ENCODE data around the gene TNFAIP2. TPM values are rescaled to one million over a fixed set of nuclear protein-coding genes. Genes with fewer than 3 reads are reported as not detected.
"Not testable (repeated sequence)": the region's sequence is repeated elsewhere in the genome, so short reads cannot be mapped to it uniquely, and the experiment has no call there.

The TNFAIP2 gene
- polyA plus RNA-seq, 4 donors = 22.1 to 49.1 (median 37.5) TPM

DNA sequence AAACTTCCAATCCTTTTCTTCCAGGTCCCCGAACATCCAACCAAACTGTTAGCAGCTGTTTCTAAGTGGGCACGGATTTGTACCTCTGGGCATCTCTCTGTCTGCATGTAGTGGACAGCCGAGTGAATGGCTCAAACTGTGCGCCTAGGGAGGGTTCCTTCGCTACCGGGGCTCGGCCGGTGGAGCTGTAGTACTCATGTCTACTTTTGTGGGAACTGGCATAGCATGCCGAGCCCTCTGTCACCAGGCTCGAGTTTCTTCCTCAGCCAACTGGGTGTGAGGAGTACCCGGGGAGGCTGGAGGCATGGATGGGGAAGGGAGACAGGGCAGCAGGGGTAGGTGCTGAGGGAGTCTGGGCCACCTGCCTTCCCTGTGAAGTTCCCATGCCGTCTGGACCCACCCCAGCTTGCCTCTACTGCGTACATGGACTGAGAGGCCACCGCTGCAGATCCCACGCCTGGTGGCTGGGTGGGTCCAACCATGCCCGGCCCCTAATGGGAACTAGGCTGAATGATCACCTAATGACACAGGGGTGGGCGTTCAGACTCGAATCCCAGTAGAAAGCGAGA is 23.0 kb downstream of the TNFAIP2 start:
- DNase-seq (ENCODE audit: low read depth in 4 of 4, low spot score in 2 of 4) = no peak

DNA sequence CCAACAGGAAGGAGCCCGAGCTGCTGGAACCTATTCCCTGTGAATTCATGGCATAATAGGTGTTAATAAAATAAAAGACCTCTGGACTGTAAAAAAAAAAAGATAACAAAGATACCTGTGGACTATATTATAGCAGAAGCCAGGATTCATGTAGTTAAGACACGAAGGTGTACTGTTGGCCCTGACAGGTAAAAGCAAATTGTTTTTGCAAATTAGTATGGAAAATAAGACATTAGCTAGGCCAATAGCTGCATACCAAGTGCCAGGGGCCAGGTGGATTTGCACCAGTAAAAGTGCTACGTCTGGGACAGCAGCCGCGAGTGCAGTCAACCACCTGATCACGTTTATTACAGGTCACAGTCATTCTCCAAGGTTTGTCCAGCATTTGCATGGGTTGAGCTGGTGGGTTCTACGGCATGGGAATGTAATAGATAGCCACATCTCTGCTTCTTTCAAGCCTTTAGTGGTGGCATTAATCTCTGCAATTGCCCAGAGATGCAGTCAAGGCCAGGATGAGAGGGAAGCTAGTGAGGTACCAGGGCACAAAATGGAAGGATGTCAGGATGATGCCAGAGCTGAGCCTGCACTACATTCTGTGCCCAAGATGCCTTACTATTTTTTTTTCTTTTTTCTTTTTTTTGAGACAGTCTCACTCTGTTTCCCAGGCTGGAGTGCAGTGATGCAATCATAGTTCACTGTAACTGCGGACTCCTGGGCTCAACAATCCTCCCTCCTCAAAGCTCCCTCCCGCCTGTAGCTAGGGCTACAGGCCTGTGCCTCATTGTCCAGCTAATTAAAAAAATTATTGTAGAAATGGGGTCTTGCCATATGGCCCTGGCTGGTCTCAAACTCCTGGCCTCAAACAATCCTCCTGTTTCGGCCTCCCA is 26.3 kb downstream of the TNFAIP2 start:
- no peak for DNase-seq (ENCODE audit: low read depth in 4 of 4, low spot score in 2 of 4)

DNA sequence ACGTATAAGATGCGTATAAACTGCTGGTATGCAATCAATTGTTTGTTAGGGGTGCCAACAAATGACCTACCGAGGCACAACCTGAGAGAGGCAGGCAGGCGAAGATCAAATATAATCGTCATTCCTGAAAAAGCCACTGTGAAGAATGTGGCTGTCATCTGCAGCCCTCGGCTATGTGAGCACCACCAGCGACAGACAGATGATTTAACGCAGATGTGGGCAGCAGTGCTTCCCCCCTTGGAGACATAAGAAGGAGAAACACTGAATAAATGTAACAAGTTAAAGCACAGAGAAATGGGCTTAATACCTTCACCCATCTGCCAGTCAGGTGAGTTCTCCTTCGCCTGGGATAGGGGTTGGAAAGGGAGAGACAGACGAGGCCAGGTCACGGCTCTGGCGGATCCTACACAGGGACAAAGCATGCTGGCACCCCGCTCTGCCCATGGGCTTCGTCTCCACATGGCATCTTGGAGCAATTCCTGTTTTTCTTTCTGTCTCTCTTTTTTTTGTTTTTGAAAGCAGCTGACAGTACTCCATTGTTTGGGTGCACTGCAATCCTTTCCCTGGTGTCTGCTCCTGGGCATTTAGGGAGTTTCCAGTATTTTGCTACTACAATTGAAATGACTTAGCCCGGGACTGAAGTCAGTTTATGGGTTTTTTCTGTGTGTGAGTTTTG is 28.1 kb downstream of the TNFAIP2 start:
- no peak for DNase-seq (ENCODE audit: low read depth in 4 of 4, low spot score in 2 of 4)

DNA sequence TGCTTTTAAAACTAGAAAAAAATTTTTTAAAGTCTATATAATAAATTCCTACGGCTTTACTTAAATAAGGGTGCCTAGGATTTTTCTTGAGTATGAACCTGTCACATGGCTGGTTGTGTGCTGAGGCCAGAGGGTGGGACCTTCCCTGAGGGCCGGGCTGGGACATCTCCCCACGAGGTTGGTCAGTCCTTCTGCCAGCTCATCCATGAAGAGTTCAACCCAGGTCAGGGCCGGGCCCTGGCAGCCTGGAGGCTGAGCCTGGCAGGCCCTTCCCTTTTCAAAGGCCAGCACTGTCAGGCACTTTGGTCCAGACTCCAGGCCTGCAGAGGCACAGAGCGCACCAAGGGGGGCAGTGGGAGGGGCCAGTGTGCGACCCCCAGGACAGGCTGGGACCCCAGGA is 31.7 kb downstream of the TNFAIP2 start:
- DNase-seq (ENCODE audit: low read depth in 4 of 4, low spot score in 2 of 4) = no peak

DNA sequence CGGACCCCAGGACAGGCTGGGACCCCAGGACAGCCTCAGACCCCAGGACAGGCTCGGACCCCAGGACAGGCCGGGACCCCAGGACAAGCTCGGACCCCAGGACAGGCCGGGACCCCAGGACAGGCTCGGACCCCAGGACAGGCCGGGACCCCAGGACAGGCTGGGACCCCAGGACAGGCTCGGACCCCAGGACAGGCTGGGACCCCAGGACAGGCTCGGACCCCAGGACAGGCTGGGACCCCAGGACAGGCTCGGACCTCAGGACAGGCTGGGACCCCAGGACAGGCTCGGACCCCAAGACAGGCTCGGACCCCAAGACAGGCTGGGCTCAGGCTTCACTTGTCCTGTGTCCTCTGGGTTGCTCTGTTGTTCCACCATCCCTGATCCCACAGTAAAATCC is 32.2 kb downstream of the TNFAIP2 start:
- DNase-seq (ENCODE audit: low read depth in 4 of 4, low spot score in 2 of 4) = not testable (repeated sequence)

DNA sequence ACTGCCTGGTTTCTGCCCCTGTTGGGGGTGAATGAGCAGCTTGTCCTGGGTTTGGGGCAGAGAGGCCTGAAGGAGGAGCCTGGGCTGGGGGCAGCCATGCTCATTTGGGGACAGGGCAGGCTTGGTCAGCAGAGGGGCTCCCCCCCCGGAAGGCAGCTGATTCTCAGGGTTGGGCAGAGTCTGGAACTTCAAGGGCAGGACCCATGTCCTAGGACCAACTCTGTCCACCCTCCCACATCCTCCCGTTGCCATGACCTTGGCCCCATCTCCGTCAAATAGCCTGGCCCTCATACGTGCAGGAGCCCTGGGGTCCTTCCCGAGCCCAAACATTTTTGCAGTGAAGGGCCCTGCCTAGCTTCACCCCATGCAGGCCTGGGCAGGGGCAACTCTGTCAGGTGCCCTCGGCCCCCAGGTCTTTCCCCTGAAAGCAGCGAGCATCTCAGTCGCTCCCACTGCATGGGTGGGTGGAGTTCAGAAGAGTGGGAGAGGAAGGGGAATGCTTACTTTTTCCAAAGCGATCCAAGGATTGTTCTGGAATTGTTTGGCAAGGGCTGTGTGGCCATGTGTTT is 32.6 kb downstream of the TNFAIP2 start:
- DNase-seq (ENCODE audit: low read depth in 4 of 4, low spot score in 2 of 4) = no peak

DNA sequence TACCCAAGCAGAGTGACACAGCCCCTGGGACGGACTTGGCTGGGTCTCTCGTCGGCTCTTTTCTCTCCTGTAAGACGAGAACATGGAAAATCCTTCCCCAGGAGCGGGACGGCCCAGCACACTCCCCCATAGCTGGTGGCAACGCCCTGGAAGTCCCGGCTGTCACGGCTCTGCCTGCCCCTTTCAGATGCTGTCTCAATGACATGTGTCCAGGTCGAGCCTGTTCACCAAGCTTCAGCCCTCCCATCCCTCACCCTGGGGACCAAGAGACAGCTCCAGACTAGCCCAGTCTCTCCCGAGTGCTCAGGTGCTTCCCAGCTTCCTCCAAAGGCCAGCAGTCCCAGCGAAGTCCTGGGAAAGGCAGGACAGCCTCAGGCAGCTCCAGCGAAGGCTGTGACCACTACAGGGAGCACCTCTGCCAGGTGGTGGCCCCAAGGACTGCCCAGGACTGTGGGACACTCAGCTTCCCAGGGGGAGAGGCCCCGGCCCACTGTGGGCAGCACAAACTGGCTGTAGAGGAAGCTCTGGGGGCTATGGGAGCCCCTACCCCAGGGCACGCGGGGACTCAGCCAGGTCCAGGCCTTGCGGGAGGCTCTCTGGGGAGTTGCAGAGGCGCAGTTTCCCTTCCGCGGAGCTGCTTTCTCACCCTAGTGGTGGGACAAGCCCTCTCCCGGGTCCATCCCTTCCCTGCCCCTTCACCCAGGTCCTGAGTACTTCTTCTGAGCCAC is 33.6 kb downstream of the TNFAIP2 start:
- DNase-seq (ENCODE audit: low read depth in 4 of 4, low spot score in 2 of 4) = no peak

DNA sequence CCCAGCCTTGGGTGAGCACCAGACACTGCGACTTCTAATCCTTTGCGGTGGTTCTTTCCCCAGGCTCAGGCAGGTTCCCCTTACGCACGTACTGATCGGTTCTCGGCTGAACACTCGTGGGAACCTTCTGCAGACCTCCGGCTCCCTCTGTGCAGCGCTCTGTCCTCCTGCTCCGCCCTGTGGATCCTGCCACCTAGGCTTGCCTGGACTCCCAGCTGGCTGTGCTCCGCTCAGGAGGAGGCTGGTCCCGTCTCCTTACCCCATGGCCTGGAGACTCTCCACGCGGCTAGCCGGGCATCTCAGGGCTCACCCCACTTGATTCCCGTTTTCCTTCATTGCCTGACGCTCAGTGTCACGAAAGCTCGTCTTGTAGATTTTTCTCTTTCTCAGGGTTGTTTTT is 34.7 kb downstream of the TNFAIP2 start:
- DNase-seq (ENCODE audit: low read depth in 4 of 4, low spot score in 2 of 4) = no peak

DNA sequence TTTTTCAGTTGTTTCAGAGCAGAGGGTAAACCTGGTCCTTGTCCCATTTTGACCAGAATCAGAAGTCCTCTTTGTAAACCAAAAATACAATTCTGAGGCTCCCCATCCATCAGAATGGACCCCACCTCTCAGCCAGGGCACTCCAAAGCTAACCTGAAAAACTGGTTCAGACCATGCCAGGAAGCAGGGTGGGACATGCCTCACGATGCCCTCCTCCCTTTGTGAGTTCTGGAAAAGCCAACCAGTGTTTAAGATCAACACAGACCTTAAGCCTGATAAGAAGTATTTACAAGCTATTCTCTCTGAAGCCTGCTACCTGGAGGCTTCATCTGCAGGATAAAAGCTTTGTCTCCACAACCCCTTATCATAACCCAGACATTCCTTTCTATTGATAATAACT is 35.4 kb downstream of the TNFAIP2 start:
- no peak for DNase-seq (ENCODE audit: low read depth in 4 of 4, low spot score in 2 of 4)

DNA sequence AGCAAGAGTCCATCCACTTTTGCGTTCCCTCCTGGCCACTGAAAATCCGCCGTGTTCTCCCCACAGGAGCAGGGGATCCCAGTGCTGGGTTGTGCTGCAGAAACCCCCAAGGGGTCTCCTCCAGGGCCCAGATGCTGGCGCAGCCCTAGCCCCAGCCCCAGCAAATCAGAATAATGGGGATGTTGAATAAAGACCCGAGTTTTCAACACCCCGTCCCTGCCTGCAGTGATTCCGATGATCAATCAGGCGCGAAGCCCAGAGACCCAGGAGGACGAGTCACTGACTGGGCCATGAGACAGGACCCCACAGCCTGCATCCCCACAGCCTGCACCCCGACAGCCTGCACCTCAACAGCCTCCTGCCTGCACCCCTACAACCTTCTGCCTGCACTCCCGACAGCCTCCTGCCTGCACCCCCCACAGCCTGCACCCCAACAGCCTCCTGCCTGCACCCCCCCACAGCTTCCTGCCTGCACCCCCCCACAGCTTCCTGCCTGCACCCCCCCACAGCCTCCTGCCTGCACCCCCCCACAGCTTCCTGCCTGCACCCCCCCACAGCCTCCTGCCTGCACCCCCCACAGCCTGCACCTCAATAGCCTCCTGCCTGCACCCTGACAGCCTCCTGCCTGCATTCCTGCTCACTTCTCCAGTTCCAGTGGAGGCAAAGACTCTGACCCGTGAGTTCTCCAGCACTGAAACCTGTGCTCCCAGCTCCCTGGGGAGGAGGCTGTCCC is 37.2 kb downstream of the TNFAIP2 start:
- no peak for DNase-seq (ENCODE audit: low read depth in 4 of 4, low spot score in 2 of 4)

DNA sequence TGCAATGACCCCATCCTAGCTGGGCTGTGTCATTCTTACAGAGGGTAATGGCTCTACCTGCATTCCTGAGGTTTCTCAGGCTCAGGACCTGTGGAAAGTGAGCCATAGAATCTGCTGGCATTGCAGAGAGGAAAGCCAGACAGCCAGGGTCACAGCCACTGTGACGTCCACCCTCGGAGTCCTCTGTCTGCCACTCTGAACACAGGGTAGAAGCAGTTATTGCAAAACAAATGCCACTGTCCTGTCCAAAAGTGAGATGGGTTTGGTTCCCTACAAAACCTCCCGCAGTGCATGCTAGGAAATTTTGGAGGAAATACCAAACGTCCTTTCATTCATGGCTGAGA is 37.8 kb downstream of the TNFAIP2 start:
- no peak for DNase-seq (ENCODE audit: low read depth in 4 of 4, low spot score in 2 of 4)

DNA sequence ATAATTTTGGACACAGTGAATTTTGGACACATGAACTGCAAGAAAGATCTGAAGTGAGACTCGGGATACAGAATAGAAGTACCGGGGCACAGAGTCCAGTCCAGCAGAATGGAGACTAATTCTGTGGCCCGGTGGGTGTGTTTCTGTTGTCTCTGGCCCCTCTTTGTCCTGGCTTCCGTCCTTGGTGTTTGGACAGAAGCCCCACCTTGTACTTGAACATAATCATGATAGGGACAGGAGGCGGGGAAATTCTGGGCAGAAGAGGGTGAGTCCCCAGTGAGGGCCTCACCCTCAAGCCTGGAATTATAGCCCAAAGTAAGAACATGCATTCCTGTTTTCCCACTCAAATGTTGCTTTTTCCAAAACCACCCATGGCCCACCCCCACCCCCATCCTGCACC is 39.9 kb downstream of the TNFAIP2 start:
- no peak for DNase-seq (ENCODE audit: low read depth in 4 of 4, low spot score in 2 of 4)

DNA sequence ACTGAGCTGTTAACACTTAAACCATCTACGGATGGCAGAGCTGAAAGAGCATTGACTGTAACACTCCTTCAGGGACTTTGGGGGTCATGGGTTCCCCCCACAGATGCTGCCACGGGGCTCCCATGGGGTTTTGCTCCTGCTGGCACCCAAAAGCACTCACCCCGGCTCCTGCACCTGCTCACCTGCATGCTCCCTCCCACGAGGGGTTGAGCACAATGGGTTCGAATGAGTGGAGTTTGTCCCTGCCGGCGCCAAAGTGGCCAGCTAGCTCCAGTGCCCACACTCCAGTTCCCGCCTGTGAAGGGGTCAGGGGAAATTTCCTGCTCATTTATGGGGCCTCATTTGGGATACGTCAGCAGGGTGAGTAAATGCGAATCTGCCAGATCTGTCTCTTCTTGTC is 40.7 kb downstream of the TNFAIP2 start:
- DNase-seq (ENCODE audit: low read depth in 4 of 4, low spot score in 2 of 4) = no peak

DNA sequence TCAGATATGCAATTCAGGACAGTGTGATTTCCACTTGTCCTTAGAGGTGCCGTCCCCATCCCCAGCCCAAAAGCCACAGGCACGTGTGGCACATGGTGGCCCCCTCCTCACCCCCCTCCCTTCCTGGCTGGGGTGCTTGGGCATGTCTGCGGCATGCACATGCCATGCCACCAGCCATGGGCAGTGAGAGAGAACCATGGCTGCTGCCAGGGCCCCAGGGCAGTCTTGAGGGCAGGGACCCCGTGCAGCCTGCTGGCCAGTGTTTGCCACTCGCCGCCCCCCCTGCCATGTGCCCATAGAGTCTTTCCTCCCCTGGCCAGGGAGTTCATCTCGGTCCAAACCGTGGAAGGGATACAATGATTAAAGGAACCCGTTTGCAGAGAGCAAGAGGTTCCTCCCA is 41.5 kb downstream of the TNFAIP2 start:
- DNase-seq (ENCODE audit: low read depth in 4 of 4, low spot score in 2 of 4) = no peak

DNA sequence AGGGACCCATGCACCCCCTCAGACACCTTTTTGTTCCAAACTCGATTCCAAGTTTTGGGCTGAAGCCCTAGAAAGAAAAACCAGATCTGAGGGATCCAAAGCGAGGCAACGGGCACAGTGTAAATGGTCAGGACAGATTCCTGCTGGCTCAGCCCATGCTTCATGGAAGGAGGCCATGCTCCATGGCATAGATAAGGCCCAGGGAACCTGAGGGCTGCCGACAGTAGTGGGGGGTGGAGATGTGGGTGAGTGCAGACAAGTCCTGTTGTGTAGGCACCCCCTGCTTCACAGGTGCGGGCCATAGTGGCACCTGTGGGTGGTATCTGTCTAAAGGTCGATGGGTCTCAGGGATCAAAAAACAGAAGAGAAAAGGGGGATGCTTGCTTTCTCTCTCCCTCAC is 42.1 kb downstream of the TNFAIP2 start:
- no peak for DNase-seq (ENCODE audit: low read depth in 4 of 4, low spot score in 2 of 4)

DNA sequence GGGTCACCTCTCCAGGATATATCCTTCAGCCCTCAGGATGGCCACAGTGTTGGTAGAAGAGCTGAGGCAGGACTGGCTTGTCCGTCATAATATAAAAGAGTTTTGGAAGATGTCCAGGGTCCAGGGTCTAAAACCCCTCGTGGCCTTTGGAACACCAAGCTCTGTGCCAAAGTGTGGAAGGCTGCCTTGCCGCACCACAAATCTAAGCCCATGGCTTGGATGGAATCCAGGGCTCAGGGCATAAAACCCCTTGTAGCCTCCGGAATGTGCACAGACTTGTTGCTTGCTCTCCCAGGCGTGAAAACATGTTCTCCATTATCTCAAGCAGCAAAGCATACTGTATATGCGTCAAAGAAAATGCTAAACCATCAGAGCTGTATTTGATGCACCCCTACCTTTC is 46.7 kb downstream of the TNFAIP2 start:
- no peak for DNase-seq (ENCODE audit: low read depth in 4 of 4, low spot score in 2 of 4)

DNA sequence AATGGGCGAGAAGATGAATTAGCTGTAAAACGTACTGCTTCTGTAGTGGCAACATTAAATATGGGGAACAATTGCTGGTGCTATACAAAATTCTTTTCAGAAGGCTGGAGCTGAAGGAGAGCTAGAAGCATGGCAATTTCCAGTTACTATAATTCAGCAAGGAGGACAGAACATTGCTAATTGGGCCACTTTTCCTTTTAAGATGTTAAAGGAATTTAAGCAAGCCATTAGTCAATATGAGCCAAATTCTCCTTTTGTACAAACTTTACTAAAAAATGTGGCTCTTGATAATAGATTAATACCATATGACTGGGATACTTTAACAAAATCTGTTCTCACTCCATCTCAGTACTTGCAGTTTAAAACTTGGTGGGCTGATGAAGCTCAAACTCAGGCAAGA is 47.9 kb downstream of the TNFAIP2 start:
- not testable (repeated sequence) for DNase-seq (ENCODE audit: low read depth in 4 of 4, low spot score in 2 of 4)

DNA sequence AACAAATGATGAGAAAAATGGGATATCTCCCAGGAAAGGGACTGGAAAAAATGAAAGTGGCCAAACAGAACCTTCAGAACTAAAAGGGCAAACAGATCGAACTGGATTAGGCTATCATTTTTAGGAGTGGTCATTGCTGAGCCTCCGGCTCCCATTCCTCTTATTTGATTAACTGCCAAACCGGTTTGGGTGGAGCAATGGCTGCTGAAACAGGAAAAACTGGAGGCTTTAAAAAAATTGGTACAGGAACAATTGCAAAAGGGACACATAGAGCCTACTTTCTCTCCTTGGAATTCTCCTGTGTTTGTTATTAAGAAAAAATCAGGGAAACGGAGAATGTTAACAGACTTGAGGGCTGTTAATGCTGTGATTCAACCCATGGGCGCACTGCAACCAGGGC is 49.7 kb downstream of the TNFAIP2 start:
- no peak for DNase-seq (ENCODE audit: low read depth in 4 of 4, low spot score in 2 of 4)

DNA sequence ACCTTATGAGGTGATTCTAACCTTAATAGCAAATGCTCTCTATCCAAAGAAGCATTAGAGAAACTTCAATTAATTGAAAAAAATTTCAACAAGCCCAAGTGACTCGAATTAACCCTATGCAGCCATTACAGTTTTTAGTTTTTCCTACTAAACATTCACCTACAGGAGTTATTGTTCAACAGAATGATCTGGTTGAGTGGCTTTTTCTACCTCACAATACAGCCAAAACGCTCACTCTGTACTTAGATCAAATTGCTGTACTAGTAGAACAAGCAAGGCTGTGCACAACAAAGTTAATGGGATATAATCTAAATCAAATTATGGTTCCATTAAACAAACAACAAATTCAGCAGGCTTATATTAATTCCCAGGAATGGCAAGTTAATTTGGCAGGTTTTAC is 50.6 kb downstream of the TNFAIP2 start:
- not testable (repeated sequence) for DNase-seq (ENCODE audit: low read depth in 4 of 4, low spot score in 2 of 4)

DNA sequence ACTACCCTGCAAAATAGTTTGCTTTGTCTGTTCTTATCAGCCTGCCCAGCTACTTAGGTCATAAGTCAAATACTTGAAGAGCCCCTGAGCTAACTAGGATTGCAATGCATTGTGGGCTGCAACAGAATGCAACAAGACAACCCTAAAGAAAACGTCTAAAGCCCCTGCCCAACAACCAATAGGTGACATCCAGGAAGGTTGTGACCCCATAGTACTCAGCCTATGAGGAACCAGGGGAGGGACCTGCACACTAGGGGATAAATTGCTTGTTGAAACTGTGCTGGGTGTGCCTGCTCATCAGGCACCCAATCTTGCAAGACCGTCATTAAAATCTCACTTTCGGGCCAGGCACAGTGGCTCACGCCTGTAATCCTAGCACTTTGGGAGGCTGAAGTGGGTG is 52.9 kb downstream of the TNFAIP2 start:
- DNase-seq (ENCODE audit: low read depth in 4 of 4, low spot score in 2 of 4) = not testable (repeated sequence)
